ENCODE results near the gene ZDHHC7. TPM values are rescaled to one million over a fixed set of nuclear protein-coding genes. Genes with fewer than 3 reads are reported as not detected.
A peak's percentile ranks its signal among the peaks of the same experiment; 100 is the strongest.

ZDHHC7 gene
- total RNA-seq, 1 donor from 2014 or later = 41.4 TPM

GRCh38 chr16:85027958-85028684, 16.8 kb upstream of the ZDHHC7 start:
- intact Hi-C loops (cut with DNase I) = no loop called here
- ATAC-seq = peak; percentile 9
- no peak for DNase-seq (ENCODE audit: missing footprints)

GRCh38 chr16:85027349-85027957, 16.1 kb upstream of the ZDHHC7 start, which contains the start of gene KIAA0513:
TSS of gene KIAA0513 (plus strand) at chr16:85027795. CDS start at chr16:85067072, 39,277 bp downstream.
- ATAC-seq = peak; percentile 89
- intact Hi-C loops (cut with DNase I) = no loop called here
- DNase-seq (ENCODE audit: missing footprints) = peak; percentile 97

GRCh38 chr16:85026703-85027102, 15.4 kb upstream of the ZDHHC7 start:
- intact Hi-C loops (cut with DNase I) = no loop called here
- ATAC-seq = no peak

GRCh38 chr16:85025781-85026653, 14.7 kb upstream of the ZDHHC7 start:
- intact Hi-C loops (cut with DNase I) = no loop called here
- no peak for ATAC-seq
- no peak for DNase-seq (ENCODE audit: missing footprints)

More at GRCh38 chr16:85026703-85027102, 15.4 kb upstream of the ZDHHC7 start:
- no peak for DNase-seq (ENCODE audit: missing footprints)

- ATAC-seq (peak; percentile 77), DNase-seq (ENCODE audit: missing footprints) (no peak)
- intact Hi-C loops (cut with DNase I) = no loop called here
Measured at GRCh38 chr16:85019659-85020245, 8.4 kb upstream of the ZDHHC7 start.

GRCh38 chr16:85018529-85019236, 7.3 kb upstream of the ZDHHC7 start:
- intact Hi-C loops (cut with DNase I) = no loop called here
- no peak for ATAC-seq

GRCh38 chr16:85017633-85018032, 6.3 kb upstream of the ZDHHC7 start:
- ATAC-seq (no peak), DNase-seq (ENCODE audit: missing footprints) (no peak)
- intact Hi-C loops (cut with DNase I) = no loop called here

More at GRCh38 chr16:85018529-85019236, 7.3 kb upstream of the ZDHHC7 start:
- DNase-seq (ENCODE audit: missing footprints) = no peak

- ATAC-seq (peak; percentile 45), DNase-seq (ENCODE audit: missing footprints) (no peak)
- intact Hi-C loops (cut with DNase I) = no loop called here
Measured at GRCh38 chr16:85017151-85017550, 5.8 kb upstream of the ZDHHC7 start.

- ATAC-seq = no peak
- intact Hi-C loops (cut with DNase I) = no loop called here
- DNase-seq (ENCODE audit: missing footprints) = no peak
Measured at GRCh38 chr16:85015481-85016187, 4.3 kb upstream of the ZDHHC7 start.

GRCh38 chr16:85014311-85014710, 3.0 kb upstream of the ZDHHC7 start:
- no peak for DNase-seq (ENCODE audit: missing footprints)
- ATAC-seq = no peak
- intact Hi-C loops (cut with DNase I) = loop anchor here (5.0 kb wide), 1 partner anchor 73 kb away; no protein-coding TSS in a partner anchor

GRCh38 chr16:85011846-85012284, 530 bp upstream of the ZDHHC7 start:
- intact Hi-C loops (cut with DNase I) = loop anchor here (5.0 kb wide), 1 partner anchor 75 kb away; no protein-coding TSS in a partner anchor

GRCh38 chr16:85010446-85010930, 847 bp downstream of the ZDHHC7 start:
- no peak for DNase-seq (ENCODE audit: missing footprints)
- ATAC-seq = no peak
- intact Hi-C loops (cut with DNase I) = loop anchor here (5.0 kb wide), 1 partner anchor 77 kb away; no protein-coding TSS in a partner anchor

More at GRCh38 chr16:85011846-85012284, 530 bp upstream of the ZDHHC7 start:
- DNase-seq (ENCODE audit: missing footprints) = no peak
- peak; percentile 26 for ATAC-seq

- intact Hi-C loops (cut with DNase I) = no loop called here
- DNase-seq (ENCODE audit: missing footprints) (no peak), ATAC-seq (no peak)
Measured at GRCh38 chr16:85008271-85008670, 3.1 kb downstream of the ZDHHC7 start.

GRCh38 chr16:85007496-85008214, 3.7 kb downstream of the ZDHHC7 start:
- intact Hi-C loops (cut with DNase I) = no loop called here
- ATAC-seq (no peak), DNase-seq (ENCODE audit: missing footprints) (no peak)

- ATAC-seq (no peak), DNase-seq (ENCODE audit: missing footprints) (no peak)
- intact Hi-C loops (cut with DNase I) = no loop called here
Measured at GRCh38 chr16:85006639-85007038, 4.7 kb downstream of the ZDHHC7 start.

GRCh38 chr16:85005285-85006069, 5.9 kb downstream of the ZDHHC7 start:
- no peak for DNase-seq (ENCODE audit: missing footprints)
- intact Hi-C loops (cut with DNase I) = no loop called here

More at GRCh38 chr16:85005285-85006069, 5.9 kb downstream of the ZDHHC7 start:
- peak; percentile 23 for ATAC-seq
